Umbilical cord (tissue), 2 donors: ENCODE results near the gene CFAP298. TPM values are rescaled to one million over a fixed set of nuclear protein-coding genes. Genes with fewer than 3 reads are reported as not detected.

ENCODE experiments used
- DNase-seq: peaks from one replicate; pipeline ENCODE4 v3.0.0-alpha.2; 2015; ENCODE audit warnings: low spot score
- total RNA-seq: library from RNA; depleted of rRNA; stranded (reverse); fragments of >200 nt; gene quantifications from one replicate; pipeline ENCODE4 v1.2.3, GENCODE V29; 2014; ENCODE audit warnings: low replicate concordance; ENCODE audit not compliant: insufficient read depth

CFAP298 gene
- total RNA-seq, 1 donor from 2014 or later: 14.9 TPM

GRCh38 chr21:32599091-32599490, 13.1 kb downstream of the CFAP298 start:
- no peak for DNase-seq

DNA sequence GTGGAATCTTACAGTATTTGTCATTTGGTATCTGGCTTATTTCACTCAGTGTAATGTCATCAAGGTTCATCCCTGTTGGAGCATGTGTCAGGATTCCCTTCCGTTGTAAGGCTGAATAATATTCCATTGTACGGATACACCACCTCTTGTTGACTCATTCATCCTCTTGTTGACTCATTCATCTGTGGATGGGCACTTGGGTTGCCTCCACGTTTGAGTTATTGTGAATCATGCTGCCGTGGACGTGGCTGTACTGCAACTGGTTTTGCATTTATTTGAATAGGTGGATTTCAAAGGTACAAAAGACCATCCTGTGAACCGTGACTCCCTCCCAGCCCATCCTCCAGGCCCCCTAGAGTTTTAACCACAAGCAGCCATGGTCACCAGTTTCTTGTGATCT, 15.0 kb downstream of the CFAP298 start:
- DNase-seq: no peak

- DNase-seq: no peak
Measured at GRCh38 chr21:32595431-32595830, 16.7 kb downstream of the CFAP298 start.

- DNase-seq: no peak
Measured at GRCh38 chr21:32593690-32594089, 18.5 kb downstream of the CFAP298 start.

DNA sequence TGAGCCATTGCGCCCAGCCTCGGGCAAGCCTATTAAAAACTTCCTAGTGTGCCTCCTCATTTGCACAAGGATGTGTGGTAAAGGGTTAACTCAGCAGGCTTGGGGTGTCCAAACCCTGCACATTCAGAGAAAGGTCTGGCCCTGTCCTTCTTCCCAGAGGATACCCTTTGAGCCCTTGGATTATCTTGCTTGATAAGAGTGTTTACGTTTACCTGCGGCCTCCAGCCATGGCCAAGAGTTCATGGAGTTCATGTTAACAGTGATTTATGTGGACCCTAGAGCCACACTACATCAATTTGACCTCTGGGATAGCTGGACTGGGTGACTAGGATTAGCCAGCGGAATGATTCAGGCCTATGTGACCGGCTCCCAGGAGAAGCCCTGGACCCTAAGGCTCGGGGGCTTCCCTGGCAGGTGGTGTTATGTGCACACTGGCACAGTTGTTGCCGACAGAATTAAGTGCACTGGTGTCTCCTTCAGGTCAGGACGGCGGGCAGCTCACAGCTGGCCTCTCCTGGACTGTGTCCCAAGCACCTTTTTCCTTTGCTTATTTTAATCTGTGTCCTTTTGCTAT, 19.2 kb downstream of the CFAP298 start:
- DNase-seq: no peak

- no peak for DNase-seq
Measured at GRCh38 chr21:32590130-32590529, 22.0 kb downstream of the CFAP298 start.

DNA sequence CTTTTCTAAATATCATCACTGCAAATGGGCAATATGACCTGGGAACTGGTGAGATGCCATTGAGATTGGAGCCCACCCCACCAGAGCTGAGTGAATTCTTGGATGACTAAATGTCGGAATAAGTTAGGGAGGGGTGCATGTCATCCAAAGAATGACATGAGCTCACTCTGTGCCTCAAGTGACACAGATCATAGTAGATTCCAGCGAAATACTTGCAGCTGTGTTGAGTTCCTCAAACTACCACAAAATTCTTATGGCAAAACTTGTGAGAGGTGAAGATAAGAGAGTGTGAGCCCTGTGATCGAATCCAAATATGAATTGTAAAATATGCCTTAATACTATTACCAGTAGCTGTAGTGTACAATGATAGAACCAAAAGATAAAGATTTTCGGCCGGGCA, 24.5 kb downstream of the CFAP298 start:
- DNase-seq: no peak

DNA sequence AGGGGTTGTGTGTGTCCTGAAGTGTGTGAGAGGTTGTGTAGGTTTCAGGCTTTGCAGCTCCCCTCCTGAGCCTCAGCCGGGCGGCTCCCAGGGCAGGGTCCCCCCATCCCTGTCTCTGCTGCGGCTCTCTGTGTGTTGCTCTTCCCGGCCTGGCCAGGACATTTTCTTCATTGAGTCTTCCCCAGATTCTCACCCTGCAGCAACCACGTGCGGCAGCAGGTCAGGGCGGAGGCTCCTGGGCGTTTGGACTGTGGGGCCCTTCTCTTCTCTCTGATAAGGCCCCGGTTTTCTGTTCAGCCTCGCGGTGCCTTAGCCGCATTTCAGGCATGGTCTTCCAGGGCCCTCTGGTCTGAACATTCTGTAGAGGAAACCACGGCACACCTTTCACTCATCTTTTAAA, 25.1 kb downstream of the CFAP298 start:
- no peak for DNase-seq

GRCh38 chr21:32585970-32586369, 26.2 kb downstream of the CFAP298 start:
- no peak for DNase-seq

DNA sequence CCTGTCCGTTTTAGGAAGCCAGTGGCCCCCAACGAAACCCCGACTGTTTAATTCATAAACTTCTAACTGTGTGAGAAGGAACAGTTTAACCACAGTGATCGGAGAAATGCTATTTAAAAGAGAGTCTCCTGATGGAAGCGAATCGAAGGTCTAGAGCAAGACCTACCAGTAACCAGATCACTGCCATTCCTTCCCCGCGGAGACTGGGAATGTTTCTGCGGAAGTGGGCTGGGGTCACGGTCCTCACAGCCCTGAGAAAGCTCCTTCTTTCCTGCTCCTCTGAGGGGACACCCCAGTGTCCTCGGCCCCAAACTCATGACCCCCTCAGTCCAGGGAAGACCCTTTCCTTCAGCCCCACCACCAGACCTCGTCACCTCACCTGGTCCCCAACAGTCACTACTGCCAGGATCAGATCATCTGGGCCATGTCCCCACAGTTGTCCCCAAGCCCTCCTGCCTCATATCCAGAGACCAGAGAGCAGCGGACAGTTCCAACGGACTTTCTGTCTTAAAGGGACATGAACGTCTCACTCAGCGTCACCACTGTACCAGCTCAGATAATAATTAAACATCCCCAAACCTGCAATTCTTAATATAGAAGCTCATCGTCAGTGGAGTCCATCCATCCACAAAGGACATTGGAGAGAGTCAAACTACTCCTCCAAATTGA, 27.0 kb downstream of the CFAP298 start, which contains the start of gene TCP10L:
TCP10L (minus strand) TSS at position 482 of the 669 bp plus-strand sequence. CDS start 1,219 bp downstream, outside the sequence.
- DNase-seq: no peak

DNA sequence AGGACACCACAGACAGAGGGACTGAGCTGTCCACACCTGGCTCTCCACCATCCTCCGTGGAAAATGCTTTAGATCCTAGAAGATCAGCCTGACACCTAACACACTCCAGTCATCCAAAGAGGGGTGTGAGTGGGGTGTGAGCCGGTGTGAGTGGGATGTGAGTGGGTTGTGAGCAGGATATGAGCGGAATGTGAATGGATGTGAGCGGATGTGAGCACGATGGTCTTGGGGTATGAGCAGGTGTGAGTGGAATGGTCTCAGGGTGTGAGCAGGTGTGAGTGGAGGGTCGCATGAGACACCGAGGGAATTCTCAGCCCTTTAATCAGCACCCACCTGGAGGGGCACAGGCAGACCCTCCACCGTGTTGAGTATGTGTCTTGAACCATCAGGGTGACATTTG, 27.7 kb downstream of the CFAP298 start:
- no peak for DNase-seq

GRCh38 chr21:32581732-32582131, 30.4 kb downstream of the CFAP298 start:
- DNase-seq: no peak

- DNase-seq: no peak
Measured at GRCh38 chr21:32580949-32581348, 31.2 kb downstream of the CFAP298 start.

- no peak for DNase-seq
Measured at GRCh38 chr21:32578107-32578691, 34.0 kb downstream of the CFAP298 start.

GRCh38 chr21:32576011-32576410, 36.2 kb downstream of the CFAP298 start:
- DNase-seq: no peak

DNA sequence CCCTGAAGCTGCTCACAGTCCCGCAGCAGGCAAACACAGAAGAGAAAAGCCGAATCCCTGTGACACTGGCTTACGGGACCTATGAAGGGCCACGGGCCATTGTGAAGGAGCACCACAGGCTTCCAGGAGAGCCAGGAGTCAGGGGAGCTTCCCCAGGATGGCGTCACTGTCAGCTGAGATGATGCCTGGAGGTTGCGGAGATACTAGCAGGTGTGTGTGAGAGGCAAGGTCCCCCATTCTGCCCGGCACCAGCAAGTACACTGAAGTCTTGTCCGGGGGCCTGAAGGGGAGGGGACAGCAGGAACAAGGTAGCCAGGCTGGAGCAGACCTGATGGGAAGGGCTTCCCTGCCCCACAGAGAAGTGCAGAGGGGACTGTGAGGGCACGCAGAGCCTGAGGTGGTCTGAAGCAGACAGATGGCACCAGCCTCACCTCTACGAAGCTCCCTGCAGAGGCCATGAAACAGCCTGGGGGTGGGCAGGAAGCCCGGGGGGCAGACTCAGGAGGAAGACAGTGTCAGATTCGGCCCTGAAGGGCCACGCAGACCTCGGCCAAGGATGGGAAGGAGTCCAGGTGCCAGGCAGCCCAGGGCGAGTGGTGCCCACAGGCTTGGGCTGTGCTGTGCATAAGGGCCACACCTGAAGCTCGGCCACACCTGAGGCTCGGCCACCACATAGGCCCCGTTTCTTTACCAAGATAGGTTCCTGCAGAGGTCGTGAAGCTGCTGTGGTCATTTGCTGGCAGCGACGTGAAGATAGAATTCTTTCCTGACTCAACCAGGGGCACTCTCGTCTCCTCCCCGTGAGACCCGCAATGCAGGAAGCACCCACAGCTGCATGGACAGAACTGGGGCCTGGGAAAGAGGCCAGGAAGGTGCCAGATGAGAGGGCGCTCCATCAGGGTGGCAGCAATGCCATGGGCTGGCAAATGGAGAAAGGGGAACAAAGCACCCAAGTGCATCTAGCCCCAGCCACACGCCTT, 36.9 kb downstream of the CFAP298 start:
- no peak for DNase-seq

GRCh38 chr21:32572574-32573420, 39.4 kb downstream of the CFAP298 start:
- peak; percentile 9 for DNase-seq

- DNase-seq: no peak
Measured at GRCh38 chr21:32570456-32570855, 41.7 kb downstream of the CFAP298 start.

GRCh38 chr21:32569261-32570230, 42.6 kb downstream of the CFAP298 start:
- peak; percentile 81 for DNase-seq

DNA sequence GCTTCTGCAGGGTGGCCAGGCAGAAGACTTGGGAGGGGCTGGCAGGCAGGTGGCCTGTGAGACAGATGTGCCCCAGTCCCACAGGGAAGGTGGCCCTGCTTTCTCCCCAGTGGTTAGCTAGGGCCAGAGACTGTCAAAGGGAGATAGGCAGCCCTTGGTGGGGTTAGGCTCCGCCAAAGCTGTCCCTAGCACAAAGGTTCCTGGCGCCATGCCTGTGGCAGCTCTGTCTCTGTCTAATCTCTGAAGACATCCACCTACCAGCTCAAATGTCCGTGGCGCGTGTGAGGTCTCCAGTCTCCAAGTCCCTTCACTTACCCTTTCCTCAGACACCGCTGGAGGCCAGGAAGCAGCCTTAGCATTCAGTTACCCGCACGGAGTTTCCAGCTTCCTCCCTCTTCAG, 44.6 kb downstream of the CFAP298 start:
- DNase-seq: no peak
